ENCODE results near the gene CDR2L.
A peak's percentile ranks its signal among the peaks of the same experiment; 100 is the strongest.

Gene CDR2L

GRCh38 chr17:75046407-75047289 is 59.2 kb downstream of the CDR2L start, which contains the start of the genes ATP5PD and KCTD2:
Gene ATP5PD (minus strand): TSS chr17:75046969. CDS start chr17:75042650, 4,319 bp downstream.
Gene KCTD2 (plus strand): TSS chr17:75047225. CDS start chr17:75047251, 26 bp downstream.
- peak; percentile 98 for DNase-seq

- no peak for DNase-seq
Measured at GRCh38 chr17:75047398-75048098, 60.1 kb downstream of the CDR2L start.

GRCh38 chr17:75048249-75048878 is 60.9 kb downstream of the CDR2L start:
- no peak for DNase-seq

GRCh38 chr17:75049057-75049456 is 61.6 kb downstream of the CDR2L start:
- DNase-seq: no peak

GRCh38 chr17:75049706-75050105 is 62.3 kb downstream of the CDR2L start:
- no peak for DNase-seq

GRCh38 chr17:75051941-75052340 is 64.5 kb downstream of the CDR2L start:
- no peak for DNase-seq

Measured in EL (cell line).